HG02588 (cell line): ENCODE measurements around the gene TGFBR3.
"Not testable (repeated sequence)": the region's sequence is repeated elsewhere in the genome, so short reads cannot be mapped to it uniquely, and the experiment has no call there.

Source experiments
- ATAC-seq: cut with Tn5 transposase; IDR thresholded peaks from one replicate; pipeline ENCODE4 v1.9.1; 2021; ENCODE audit warnings: mild to moderate bottlenecking, moderate library complexity; ENCODE audit not compliant: unreplicated experiment

Gene TGFBR3

GRCh38 chr1:91884459-91885212, 1.3 kb downstream of the TGFBR3 start:
- no peak for ATAC-seq

DNA sequence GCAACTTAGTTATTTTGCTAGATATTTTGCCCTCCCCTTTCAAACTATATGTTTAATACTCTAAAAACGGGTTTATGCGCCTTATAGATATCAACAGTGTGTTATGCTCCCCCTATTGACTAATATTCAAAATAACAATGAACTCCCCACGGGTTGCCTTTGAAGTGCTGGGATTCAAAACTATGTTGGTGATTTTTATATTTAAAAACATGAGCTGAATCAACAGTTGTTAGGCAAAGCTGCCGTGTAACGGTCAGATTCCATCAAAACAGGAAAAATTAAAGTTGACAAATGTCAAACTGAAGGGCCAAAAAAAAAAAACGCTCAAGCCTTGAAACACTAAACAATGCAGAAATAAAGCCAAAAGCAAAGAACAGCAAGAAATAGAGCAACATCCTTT, 2.5 kb downstream of the TGFBR3 start:
- no peak for ATAC-seq

DNA sequence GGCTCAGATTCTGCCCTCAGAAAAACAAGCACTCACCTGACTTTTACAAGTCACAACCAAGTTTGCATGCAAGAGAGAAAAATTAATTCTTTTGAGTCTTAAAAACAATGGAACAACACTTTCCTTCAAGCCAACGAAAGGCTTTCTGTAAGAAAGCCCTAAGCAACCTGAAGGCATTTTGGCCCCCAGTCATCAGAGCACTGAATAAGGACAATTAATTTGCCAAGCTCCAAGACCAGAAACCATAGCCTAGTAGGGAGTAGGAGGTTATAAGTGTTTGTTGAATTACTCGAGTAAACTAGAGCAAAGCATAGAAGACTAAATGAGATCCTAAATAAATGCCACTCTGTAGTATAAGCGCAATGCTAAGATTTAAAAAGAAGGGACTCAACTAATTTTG, 4.7 kb downstream of the TGFBR3 start:
- ATAC-seq: no peak

DNA sequence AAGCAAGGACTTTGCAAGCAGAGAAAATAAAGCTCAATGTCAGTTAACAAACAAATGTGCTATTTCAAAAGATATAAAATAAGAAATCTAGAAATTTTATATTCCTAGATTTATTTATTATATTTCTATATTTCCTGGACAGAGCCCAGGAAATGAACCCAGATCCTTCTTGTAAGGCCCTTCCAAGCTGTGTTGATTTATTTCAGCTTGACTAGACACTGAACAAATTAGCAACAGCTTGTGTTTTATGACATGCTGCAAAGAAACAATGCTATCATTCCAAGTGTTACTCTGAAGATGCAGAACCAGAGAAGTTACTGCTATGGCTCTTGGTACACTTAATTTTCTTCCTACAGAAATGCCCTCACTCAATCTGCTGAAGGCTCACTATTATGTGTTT, 6.2 kb downstream of the TGFBR3 start:
- no peak for ATAC-seq

DNA sequence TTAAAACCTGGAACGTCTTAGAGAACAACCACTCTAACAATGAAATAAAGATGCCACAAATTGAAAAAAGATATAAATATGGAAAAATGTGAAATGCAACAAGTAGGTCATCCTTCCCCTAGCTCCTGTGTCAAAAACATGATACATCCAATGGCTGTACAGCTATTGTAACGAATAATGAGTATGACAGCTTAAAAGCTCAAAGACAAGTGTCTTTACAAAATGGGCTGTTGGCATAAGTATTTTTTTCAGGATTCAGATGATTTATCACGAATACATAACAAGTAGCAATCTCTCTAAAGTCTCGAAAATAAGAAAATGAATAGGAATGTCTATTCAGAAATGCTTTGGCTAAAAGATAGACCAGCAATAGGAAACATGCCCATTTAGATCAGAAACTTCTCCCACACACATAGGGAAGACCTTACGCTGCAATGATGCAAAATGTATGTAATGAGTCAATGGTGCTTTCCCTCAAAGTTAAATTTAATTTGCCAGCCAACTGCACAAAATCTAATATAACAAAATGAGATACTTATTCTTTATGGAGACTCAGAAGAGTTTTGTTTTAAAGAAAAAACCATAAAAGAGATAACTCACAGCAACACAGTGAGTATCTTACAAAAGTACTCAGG, 8.3 kb downstream of the TGFBR3 start:
- peak; percentile 55 for ATAC-seq

GRCh38 chr1:91876781-91877573, 9.0 kb downstream of the TGFBR3 start:
- ATAC-seq: no peak

GRCh38 chr1:91876040-91876470, 9.9 kb downstream of the TGFBR3 start:
- peak; percentile 87 for ATAC-seq

GRCh38 chr1:91874167-91874566, 11.8 kb downstream of the TGFBR3 start:
- no peak for ATAC-seq

GRCh38 chr1:91872559-91873081, 13.3 kb downstream of the TGFBR3 start:
- no peak for ATAC-seq

DNA sequence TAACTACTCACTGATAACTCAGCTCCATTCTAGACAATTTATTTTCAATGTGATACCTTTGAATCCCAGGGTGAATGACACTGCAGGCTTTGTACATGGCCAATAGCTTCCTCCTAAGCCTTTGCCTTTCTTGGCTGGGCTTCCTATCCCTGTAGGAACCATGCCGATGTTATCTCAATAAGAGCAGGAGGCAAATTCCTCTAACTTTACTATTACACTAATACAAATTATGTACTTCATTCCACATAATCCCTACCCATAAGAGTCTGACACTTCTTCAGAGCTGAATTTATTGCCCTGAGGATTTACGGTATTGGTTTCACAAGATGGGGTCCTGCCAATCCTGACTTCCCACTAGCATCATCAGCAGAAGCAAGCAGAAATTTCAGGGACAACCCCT, 14.0 kb downstream of the TGFBR3 start:
- no peak for ATAC-seq

DNA sequence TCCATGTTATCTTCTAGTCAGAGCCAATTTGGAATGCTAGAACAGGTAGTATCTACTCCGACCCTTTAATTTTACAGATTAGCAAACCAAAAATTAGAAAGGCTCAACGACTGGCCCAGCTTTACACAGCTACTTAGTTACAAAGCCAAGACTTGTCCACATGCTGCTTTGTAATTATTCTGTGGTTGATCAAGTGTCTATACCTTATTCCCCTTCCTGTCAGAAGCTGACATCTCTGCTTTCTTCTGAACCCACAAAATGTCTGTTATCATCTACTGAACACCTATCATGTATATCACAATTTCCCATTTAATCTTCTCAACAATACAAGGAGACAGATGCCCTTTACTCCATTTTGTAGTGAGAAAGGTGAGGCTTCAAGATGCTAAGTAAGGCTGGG, 15.6 kb downstream of the TGFBR3 start:
- no peak for ATAC-seq

DNA sequence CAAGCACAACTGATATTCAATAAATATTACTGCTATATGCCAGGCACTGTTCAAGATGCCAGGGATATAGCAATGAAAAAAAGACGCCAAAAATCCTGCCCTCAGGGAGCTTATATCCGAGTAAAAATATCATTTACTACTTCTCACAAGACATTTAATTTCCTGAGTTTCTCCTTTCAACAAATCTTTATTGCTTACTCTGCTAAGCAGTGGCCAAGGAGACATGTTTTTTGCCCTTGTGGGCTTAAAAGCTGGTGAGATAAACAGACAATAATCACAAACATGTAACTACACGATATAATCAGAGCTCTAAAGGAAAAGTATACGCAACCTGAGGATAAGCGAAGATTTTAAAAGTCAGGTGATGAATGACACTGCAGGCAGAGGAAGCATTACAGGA, 19.5 kb downstream of the TGFBR3 start:
- ATAC-seq: no peak

DNA sequence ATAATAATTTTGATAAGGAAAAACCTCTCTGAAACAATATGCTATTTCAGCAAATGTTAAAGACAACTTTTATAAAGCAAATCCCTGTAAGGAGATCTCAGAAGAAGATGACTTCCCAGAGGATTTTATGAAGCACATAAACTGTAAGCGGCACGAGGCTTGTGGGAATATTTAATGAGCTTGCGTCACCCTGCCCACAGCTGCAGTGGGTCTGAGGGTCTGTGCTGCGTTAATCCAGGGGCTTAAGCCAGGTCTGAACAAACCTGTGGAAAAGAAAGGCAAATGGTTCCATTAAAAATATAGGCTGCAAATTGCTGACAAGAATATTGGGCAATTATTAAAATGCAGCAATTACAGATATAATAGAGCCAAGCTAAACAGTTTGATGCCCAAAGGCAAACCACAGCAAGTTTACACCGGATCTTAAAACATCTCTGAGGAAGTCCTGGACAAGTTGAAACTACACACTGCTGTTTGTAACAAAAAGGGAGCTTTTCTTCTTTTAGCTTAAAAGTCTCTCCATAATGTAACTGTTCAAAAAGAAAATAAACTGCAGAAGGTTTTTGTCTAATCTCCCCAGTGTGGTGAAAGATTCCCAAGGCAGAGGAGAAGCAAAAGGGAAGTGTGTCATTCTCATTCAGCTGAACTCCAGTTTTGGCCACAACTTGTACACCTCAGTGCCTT, 21.8 kb downstream of the TGFBR3 start:
- no peak for ATAC-seq

- no peak for ATAC-seq
Observed at GRCh38 chr1:91863498-91863897, 22.5 kb downstream of the TGFBR3 start.

GRCh38 chr1:91862120-91862519, 23.8 kb downstream of the TGFBR3 start:
- no peak for ATAC-seq

GRCh38 chr1:91857557-91858239, 28.3 kb downstream of the TGFBR3 start:
- ATAC-seq: no peak

- ATAC-seq: no peak
Observed at GRCh38 chr1:91856996-91857395, 29.0 kb downstream of the TGFBR3 start.

- no peak for ATAC-seq
Observed at GRCh38 chr1:91854852-91855534, 31.0 kb downstream of the TGFBR3 start.

DNA sequence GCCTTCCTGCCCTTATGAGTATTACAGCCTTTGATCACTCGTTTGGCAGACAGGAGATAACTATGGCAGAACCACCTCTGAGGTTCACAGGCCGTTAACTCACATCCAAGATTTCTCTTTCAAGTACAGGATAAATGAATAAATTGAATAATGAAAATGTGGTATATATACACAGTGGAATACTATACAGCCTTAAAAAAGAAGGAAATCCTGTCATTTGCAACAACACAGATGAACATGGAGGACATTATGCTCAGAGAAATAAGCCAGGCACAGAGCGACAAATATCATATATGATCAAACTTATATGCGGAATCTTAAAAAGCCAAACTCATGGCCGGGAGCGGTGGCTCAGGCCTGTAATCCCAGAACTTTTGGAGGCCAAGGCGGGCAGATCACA, 32.6 kb downstream of the TGFBR3 start:
- ATAC-seq: no peak

GRCh38 chr1:91852011-91852410, 33.9 kb downstream of the TGFBR3 start:
- ATAC-seq: not testable (repeated sequence)
